Breast epithelium (tissue), 4 donors: Measurements from ENCODE around the gene RELL2. TPM values are rescaled to one million over a fixed set of nuclear protein-coding genes. Genes with fewer than 3 reads are reported as not detected.
A peak's percentile ranks its signal among the peaks of the same experiment; 100 is the strongest.

Experiments used
- DNase-seq, 2 donors: peaks; one replicate each; pipeline ENCODE4 v3.0.0-alpha.2; 2019; ENCODE audit warnings: low spot score in 2 of 2
- H3K27ac ChIP-seq, 2 donors: fragments of 200-600 bp; sonication (generic) in 1 of 2; one replicate each; pipeline ENCODE4 v1.5.1; 2016 to 2019; ENCODE audit warnings: mild to moderate bottlenecking in 1 of 2
- H3K27me3 ChIP-seq, 2 donors: fragments of 200-600 bp; sonication (generic) in 1 of 2; one replicate each; pipeline versions ENCODE4 v1.5.1 to v1.6.0; 2017 to 2019; ENCODE audit warnings: control low read depth in 1 of 2, mild to moderate bottlenecking in 1 of 2
- H3K36me3 ChIP-seq: fragments of 200-600 bp; one replicate; pipeline ENCODE4 v1.5.1; 2019
- H3K4me1 ChIP-seq, 2 donors: fragments of 200-600 bp; sonication (generic); one replicate each; pipeline ENCODE4 v1.5.1; 2016 to 2019; ENCODE audit warnings: control low read depth in 1 of 2
- H3K4me3 ChIP-seq, 3 donors: fragments of 200-600 bp; sonication (generic); 1 replicate in 2 of 3; 2 replicates in 1 of 3; pipeline ENCODE4 v1.5.1; 2016 to 2019; ENCODE audit warnings: mild to moderate bottlenecking in 3 of 3, moderate library complexity in 2 of 3
- H3K9me3 ChIP-seq, 2 donors: fragments of 200-600 bp; sonication (generic) in 1 of 2; one replicate each; pipeline ENCODE4 v1.5.1; 2016 to 2019; ENCODE audit warnings: control low read depth in 1 of 2
- CTCF ChIP-seq, 3 donors: fragments of 450-650 bp; IDR thresholded peaks; one replicate each; pipeline ENCODE4 v1.5.1; 2016 to 2017; ENCODE audit warnings: antibody characterized with exemption in 3 of 3, mild to moderate bottlenecking in 3 of 3, moderate library complexity in 3 of 3
- POLR2A ChIP-seq: fragments of 450-650 bp; IDR thresholded peaks from one replicate; pipeline ENCODE4 v1.6.1; 2016; ENCODE audit warnings: antibody characterized with exemption, mild to moderate bottlenecking, moderate library complexity
- POLR2AphosphoS5 ChIP-seq, 3 donors: sonication (generic); formaldehyde crosslinking; IDR thresholded peaks; one replicate each; pipeline ENCODE4 v1.6.1; 2017; ENCODE audit warnings: antibody characterized with exemption in 3 of 3
- intact Hi-C: fragments of 100-400 bp; cut with DNase I; formaldehyde crosslinking; loops from one replicate; pipeline ENCODE4 v1.15.1; 2023; ENCODE audit warnings: low total_unique reads
- total RNA-seq, 3 donors: library from RNA; depleted of rRNA; stranded (reverse); fragments of >200 nt; gene quantifications; one replicate each; pipeline ENCODE4 v1.1.0, GENCODE V29; 2016

Gene RELL2
- total RNA-seq, 3 donors from 2014 or later = 1.3 to 4.3 (median 4.0) TPM

- peaks cover 3% of the 10 kb centered on the region for H3K36me3 ChIP-seq
- peak overlapping the region in 1 of 3 donors; percentile 93 for H3K4me3 ChIP-seq
- H3K9me3 ChIP-seq = no peaks in the 10 kb centered on the region
- no peak for TF ChIP-seq POLR2AphosphoS5 (IDR thresholded peaks at IDR 0.05)
- no peak for TF ChIP-seq CTCF (IDR thresholded peaks at IDR 0.05)
- TF ChIP-seq POLR2A = no peak
- intact Hi-C loops = no loop called here
- H3K27ac ChIP-seq = peak overlapping the region; percentile 98
- DNase-seq = no peak
- no peaks in the 10 kb centered on the region for H3K4me1 ChIP-seq
- H3K27me3 ChIP-seq = no peaks in the 10 kb centered on the region
Measured at GRCh38 chr5:141615991-141616720, 20.6 kb upstream of the RELL2 start.

GRCh38 chr5:141617128-141617527, 19.7 kb upstream of the RELL2 start:
- peaks cover 5% of the 10 kb centered on the region for H3K36me3 ChIP-seq
- no peaks in the 10 kb centered on the region for H3K27me3 ChIP-seq
- no peak for TF ChIP-seq POLR2A
- no peak for TF ChIP-seq CTCF (IDR thresholded peaks at IDR 0.05)
- no peak for TF ChIP-seq POLR2AphosphoS5 (IDR thresholded peaks at IDR 0.05)
- intact Hi-C loops = no loop called here
- H3K27ac ChIP-seq = peak overlapping the region; percentile 98
- no peaks in the 10 kb centered on the region for H3K9me3 ChIP-seq
- H3K4me3 ChIP-seq = peak overlapping the region; percentile 93 to 99 (median 98)
- H3K4me1 ChIP-seq = no peaks in the 10 kb centered on the region
- DNase-seq = no peak

GRCh38 chr5:141617682-141618029, 19.1 kb upstream of the RELL2 start:
- intact Hi-C loops = no loop called here
- no peak for DNase-seq
- peaks cover 5% of the 10 kb centered on the region for H3K36me3 ChIP-seq
- TF ChIP-seq CTCF (IDR thresholded peaks at IDR 0.05) (no peak), POLR2AphosphoS5 (IDR thresholded peaks at IDR 0.05) (no peak), POLR2A (no peak)
- no peaks in the 10 kb centered on the region for H3K4me1 ChIP-seq
- peak overlapping the region; percentile 93 to 99 (median 98) for H3K4me3 ChIP-seq
- H3K27me3 ChIP-seq = no peaks in the 10 kb centered on the region
- H3K27ac ChIP-seq = peak overlapping the region; percentile 98
- H3K9me3 ChIP-seq = no peaks in the 10 kb centered on the region

- Histone ChIP-seq H3K27ac (peak overlapping the region; percentile 98), H3K9me3 (no peaks in the 10 kb centered on the region), H3K4me1 (no peaks in the 10 kb centered on the region), H3K27me3 (no peaks in the 10 kb centered on the region), H3K36me3 (peaks cover 5% of the 10 kb centered on the region), H3K4me3 (peak overlapping the region; percentile 93 to 99 (median 98))
- DNase-seq = peak; percentile 67 to 70
- intact Hi-C loops = no loop called here
- TF ChIP-seq CTCF (IDR thresholded peaks at IDR 0.05) = no peak
- peak in 2 of 3 donors; percentile 47 to 59 for TF ChIP-seq POLR2AphosphoS5 (IDR thresholded peaks at IDR 0.05)
- TF ChIP-seq POLR2A = no peak
Measured at GRCh38 chr5:141618030-141618803, 18.6 kb upstream of the RELL2 start.
